ENCODE results near the gene BAHD1. TPM values are rescaled to one million over a fixed set of nuclear protein-coding genes. Genes with fewer than 3 reads are reported as not detected.

Gene BAHD1
- total RNA-seq, 1 donor from 2014 or later, result 29.8 TPM

DNA sequence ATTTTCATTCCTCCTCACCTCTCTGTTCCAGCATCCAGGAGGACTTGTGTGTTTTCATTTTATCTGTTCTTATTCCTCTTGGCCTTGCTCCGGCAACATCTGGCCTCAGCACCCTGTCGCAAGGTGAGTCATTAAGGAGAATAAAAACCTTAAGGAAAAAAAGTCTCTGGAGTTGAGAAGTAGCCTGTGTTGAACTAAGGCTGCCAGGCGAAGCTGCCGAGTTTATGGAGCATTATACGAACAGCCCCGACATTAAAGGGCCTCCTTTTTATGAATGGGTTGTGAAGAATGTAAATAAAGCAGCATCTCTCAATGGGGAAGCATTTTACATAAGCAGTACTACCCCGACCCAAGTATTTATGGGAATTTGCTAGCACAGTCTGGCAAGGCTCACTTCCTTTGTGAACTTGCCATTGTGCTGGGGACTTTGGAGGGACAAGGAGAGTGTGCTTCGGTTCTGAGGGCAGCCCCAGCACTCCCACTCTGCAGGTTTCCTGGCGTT lies 4.7 kb downstream of the BAHD1 start:
- no peaks in the 10 kb centered on the region for H3K36me3 ChIP-seq
- intact Hi-C loops (cut with DNase I), result no loop called here
- H3K27ac ChIP-seq, result no peak overlapping the region
- TF ChIP-seq, protein P1, sequence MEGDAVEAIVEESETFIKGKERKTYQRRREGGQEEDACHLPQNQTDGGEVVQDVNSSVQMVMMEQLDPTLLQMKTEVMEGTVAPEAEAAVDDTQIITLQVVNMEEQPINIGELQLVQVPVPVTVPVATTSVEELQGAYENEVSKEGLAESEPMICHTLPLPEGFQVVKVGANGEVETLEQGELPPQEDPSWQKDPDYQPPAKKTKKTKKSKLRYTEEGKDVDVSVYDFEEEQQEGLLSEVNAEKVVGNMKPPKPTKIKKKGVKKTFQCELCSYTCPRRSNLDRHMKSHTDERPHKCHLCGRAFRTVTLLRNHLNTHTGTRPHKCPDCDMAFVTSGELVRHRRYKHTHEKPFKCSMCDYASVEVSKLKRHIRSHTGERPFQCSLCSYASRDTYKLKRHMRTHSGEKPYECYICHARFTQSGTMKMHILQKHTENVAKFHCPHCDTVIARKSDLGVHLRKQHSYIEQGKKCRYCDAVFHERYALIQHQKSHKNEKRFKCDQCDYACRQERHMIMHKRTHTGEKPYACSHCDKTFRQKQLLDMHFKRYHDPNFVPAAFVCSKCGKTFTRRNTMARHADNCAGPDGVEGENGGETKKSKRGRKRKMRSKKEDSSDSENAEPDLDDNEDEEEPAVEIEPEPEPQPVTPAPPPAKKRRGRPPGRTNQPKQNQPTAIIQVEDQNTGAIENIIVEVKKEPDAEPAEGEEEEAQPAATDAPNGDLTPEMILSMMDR (IDR thresholded peaks at IDR 0.05), result no peak
- no peaks in the 10 kb centered on the region for H3K9me3 ChIP-seq
- peaks cover 41% of the 10 kb centered on the region for H3K4me1 ChIP-seq
- DNase-seq, result no peak
- H3K27me3 ChIP-seq, result no peaks in the 10 kb centered on the region
- no peak for ATAC-seq
- H3K4me3 ChIP-seq, result no peak overlapping the region

GRCh38 chr15:40446144-40446543 lies 5.4 kb downstream of the BAHD1 start:
- H3K36me3 ChIP-seq, result no peaks in the 10 kb centered on the region
- TF ChIP-seq, protein P1 (IDR thresholded peaks at IDR 0.05), result no peak
- DNase-seq (no peak), ATAC-seq (no peak)
- no peak overlapping the region for H3K27ac ChIP-seq
- H3K9me3 ChIP-seq, result no peaks in the 10 kb centered on the region
- no peak overlapping the region for H3K4me3 ChIP-seq
- no peaks in the 10 kb centered on the region for H3K27me3 ChIP-seq
- intact Hi-C loops (cut with DNase I), result no loop called here
- H3K4me1 ChIP-seq, result peaks cover 41% of the 10 kb centered on the region

DNA sequence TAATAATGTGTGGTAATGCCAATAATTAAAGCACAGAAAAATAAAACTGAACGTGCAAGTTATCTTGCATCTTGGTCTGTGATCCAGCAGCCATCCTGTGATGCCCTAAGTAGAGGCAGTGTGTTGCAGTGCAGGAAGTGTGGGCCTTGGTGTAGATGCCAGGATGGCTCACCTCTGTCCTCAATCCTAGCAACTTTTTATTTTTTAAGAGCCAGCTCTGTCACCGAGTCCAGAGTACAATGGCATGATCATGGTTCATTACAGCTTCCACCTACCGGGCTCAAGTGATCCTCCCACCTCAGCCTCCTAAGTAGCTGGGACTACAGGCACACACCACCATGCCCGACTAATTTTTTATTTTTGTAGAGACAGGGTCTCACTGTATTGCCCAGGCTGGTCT lies 7.6 kb downstream of the BAHD1 start:
- H3K4me3 ChIP-seq, result no peak overlapping the region
- H3K36me3 ChIP-seq, result no peaks in the 10 kb centered on the region
- no peaks in the 10 kb centered on the region for H3K27me3 ChIP-seq
- DNase-seq, result no peak
- H3K4me1 ChIP-seq, result peaks cover 41% of the 10 kb centered on the region
- intact Hi-C loops (cut with DNase I), result no loop called here
- no peak overlapping the region for H3K27ac ChIP-seq
- no peaks in the 10 kb centered on the region for H3K9me3 ChIP-seq
- TF ChIP-seq, protein P1 (IDR thresholded peaks at IDR 0.05), result no peak
- ATAC-seq, result no peak

- no peaks in the 10 kb centered on the region for H3K36me3 ChIP-seq
- H3K4me3 ChIP-seq, result no peak overlapping the region
- TF ChIP-seq, protein P1 (IDR thresholded peaks at IDR 0.05), result no peak
- H3K27ac ChIP-seq, result no peak overlapping the region
- intact Hi-C loops (cut with DNase I), result no loop called here
- ATAC-seq (no peak), DNase-seq (no peak)
- no peaks in the 10 kb centered on the region for H3K9me3 ChIP-seq
- H3K4me1 ChIP-seq, result peaks cover 42% of the 10 kb centered on the region
- H3K27me3 ChIP-seq, result no peaks in the 10 kb centered on the region
These were observed 8.5 kb downstream of the BAHD1 start for GRCh38 chr15:40449275-40449674.

DNA sequence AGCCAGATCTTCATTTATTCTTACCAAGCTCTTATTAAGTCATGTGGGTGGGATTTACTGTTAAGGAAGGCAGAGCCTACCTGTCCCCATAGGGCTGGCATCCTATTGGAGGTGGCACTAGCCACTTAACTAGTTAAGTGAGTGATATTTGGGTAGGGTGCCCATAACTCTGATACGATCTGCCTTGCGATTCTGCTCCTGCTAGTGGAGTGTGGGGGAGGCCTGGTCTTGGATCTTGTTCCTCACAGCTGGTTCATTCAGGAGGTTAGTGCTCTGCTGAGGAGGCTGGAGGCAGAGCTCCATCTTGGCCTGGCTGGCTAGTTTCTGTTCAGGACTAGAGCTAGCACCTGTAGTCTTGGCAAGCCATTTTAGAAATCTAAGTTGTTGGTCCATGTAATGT lies 9.3 kb downstream of the BAHD1 start:
- peaks cover 42% of the 10 kb centered on the region for H3K4me1 ChIP-seq
- intact Hi-C loops (cut with DNase I), result no loop called here

More for the DNA sequence above, 9.3 kb downstream of the BAHD1 start:
- no peaks in the 10 kb centered on the region for H3K9me3 ChIP-seq
- H3K36me3 ChIP-seq, result no peaks in the 10 kb centered on the region
- H3K27me3 ChIP-seq, result no peaks in the 10 kb centered on the region
- TF ChIP-seq, protein P1 (IDR thresholded peaks at IDR 0.05), result no peak
- no peak overlapping the region for H3K27ac ChIP-seq
- ATAC-seq (no peak), DNase-seq (no peak)
- H3K4me3 ChIP-seq, result no peak overlapping the region
